ENCODE results near the gene NMNAT3.

NMNAT3 gene

DNA sequence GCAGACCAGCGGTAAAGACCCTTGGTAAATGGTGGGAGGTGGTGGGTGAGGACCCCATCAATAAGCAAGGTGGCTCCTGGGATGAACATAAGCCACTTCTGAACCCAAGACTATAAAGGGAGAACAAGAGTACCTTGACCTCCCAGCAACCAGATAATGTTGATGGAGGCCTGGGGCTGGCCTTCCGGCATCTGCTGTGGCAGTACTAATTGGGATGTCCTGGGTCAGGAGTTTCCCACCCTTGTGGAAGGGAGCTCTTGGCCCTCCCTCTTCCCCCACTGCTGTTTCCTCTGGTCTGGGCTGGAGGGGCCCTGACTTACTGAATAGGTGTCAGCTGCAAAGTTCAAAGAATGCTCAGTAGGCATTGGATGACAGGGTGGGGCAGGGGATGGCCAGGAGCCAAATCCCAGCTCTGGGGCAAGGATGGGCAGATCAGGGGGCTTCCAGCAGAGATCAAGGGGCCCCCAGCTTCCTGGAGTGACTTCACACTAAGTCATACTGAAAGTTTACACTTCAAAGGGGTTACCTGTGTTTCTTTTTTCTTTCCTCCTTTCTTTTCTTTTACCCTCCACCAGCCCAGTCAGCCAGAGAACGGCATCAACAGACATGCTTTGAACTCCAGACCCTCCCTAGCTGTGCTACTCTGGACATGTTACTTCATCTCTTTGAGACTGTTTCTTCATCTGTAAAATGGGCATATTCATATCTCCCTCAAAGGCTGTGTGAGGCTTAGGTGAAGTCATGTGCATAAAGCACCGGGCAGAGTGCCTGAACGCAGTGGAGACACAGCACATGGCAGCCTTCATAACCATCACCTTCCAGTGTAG is 139.8 kb downstream of the NMNAT3 start:
- DNase-seq: no peak

DNA sequence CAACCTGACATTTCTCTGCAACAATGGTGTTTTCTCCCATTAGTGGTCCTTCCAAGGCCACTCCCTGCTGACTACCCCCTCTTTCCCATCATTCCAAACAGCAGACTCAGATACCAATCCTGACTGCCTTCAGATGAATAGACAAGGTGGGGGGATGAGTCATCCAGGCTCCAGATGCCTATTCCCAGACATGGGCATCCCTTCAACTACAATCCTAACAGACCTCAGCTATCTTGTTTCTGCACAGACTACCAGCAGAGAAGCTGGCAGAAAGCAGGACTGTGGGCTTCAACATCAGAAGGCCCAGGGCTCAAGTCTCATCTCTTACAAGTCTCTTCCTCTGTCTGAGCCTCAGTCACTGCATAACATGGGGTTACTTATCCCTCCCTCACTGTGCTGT is 140.4 kb downstream of the NMNAT3 start:
- DNase-seq: no peak

DNA sequence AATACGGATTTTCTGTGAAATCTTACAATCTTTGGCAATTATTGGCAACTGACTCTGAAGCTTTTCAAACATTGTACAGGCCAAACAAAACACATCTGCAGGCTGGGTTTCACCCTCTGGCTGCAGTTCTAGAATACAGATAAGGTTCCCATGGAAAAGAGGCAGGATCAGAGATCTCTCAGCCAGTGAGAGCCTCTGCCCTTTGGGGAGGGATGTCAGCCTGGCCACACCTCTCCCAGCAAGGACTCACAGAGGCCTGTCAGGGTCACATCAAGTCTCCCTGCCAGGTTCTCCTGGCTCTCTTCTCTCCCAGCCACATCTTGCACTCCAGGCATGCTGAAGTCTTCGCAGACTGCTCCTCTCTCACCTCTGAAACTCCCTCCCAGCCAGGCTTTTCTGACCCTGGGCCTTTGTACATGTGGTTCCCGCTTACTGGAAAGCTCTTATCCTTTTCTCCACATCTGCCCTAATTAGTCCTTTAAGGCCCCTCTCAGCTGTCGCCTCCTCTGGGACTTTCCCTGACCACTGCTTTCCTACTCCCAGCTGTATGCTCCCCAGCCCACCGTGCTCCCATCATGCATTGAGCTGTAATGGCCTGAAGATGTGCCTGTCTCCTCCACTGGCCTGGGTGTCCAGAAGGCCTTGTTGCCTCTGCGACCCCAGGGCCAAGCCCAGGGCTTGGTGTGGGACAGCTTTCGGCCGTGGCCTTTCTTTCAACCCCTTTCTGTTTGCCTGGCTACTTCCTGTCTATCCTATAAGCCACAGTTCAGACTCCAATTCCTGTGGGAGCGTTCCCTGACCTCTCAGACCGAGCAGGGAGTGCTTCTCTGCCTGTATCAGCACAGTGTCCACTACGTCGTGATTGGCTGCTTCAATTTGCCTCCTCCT is 142.5 kb downstream of the NMNAT3 start:
- DNase-seq: no peak

DNA sequence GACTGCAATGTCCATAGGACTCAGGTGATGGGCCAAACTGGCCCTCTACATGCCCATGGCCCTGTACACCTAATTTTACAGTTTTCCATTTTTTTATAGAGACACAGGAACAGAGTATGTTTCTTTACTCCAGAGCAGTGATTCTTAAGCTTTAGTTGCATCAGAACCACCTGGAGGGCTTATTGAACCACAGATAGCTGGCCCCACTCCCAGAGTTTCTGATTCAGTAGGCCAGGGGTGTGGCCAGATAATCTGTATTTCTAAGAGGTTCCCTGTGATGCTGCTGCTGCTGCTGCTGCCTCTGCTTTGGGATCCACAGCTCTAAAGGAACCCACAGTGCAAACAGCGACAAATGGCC is 143.3 kb downstream of the NMNAT3 start:
- no peak for DNase-seq

DNA sequence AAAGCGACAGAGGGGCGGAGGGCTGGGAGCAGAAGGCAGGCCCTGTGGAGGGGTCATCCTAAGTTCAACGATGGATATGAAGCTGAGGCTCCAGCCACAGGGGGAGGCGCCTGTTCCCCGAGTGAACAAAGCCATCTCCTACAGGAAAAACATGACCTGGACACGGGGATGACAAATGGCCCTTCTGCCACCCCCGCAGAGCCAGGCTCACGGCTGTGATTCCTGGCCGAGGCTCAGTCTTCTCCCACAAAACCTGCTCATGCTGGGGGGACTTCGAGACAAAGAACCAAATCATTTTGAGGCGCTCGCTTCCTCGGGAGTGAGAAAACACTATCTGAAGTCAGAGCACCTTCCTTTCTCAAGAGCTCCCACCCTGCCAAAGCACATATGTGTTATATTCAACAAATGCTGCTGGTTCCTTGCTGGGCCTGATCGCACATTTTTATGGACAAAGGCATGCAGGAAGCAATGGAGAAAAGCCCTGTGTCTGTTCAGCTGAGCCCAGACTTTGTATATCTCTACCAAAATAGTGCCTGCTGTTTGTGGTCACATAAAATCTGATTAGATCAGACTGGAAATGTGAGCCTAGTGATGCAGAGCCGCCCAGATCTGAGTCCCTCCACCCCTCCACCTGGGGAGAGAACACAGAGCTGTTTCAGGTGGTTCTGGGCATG is 143.9 kb downstream of the NMNAT3 start:
- no peak for DNase-seq

DNA sequence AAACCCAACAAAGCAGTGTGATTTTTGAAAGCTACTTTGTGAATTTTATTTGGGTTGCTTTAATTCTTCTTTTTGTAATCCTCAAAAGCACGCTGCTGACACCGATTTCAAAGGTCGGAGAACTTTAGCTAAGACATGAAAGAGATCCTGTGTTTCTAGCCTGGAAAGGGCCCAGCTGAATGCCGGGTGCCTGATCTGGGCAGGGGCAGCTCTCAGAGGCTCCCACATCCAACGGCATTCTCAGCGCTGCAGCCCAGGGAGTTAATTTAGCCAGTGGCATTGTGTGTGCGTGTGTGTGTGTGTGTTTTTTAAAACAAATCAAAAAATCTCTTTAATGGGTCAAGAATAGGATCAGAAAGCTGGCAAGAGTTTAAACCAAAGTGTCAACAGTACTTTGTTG is 144.8 kb downstream of the NMNAT3 start:
- DNase-seq: no peak

DNA sequence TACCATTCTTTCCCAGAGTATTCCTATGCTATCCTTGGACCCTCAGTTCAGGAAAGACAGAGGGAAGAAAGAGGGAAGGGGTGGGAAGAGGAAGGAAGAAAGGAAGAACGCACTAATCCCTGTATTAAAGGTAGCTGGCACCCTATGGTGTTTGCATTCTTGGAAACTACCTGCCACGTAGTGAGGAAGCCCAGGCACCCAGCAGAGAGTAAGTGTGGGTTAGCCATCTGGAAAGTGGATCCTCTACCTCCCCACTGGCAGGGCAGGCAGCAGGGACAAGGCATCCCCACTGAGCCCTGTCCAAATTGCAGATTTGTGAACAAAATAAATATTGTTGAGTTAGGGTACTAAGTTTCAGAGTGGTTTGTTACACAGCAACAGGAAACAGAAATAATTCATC is 147.1 kb downstream of the NMNAT3 start:
- DNase-seq: no peak

DNA sequence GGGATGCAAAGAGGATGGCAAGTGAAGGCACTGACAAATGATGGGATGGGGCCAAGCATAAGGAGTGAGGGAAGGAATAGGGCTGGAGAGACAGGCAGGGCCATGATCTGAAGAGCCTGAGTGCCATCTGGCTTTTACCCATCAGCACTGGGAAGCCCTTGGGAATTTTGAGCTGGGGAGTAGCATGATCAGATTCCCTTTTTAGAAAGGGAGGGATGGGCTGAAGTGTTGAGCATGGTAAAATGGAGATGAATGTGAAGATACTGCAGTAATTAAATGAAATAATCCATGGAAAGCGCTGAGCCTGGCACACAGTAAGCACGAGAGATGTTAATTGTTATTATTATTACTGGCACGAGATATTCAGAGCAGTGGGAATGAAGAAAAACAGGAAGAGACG is 148.1 kb downstream of the NMNAT3 start:
- DNase-seq: no peak

DNA sequence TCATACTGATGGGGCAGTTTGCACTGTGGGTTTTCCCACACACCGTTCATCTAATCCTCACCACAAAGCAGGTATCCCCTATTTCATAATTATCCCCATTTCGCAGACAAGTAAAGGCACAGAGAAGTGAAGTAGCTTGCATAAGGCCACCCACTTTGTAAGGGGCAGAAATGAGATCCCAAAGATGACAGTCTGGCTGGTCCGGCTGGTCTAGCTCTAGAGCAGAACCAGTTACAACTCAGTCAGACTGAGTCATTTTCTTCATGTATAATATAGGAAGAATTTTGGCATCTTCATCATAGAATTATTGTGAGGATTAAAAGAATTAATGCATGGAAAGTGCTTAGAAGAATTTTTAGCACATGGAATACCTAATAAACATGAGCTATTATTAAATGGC is 148.8 kb downstream of the NMNAT3 start:
- DNase-seq: no peak

DNA sequence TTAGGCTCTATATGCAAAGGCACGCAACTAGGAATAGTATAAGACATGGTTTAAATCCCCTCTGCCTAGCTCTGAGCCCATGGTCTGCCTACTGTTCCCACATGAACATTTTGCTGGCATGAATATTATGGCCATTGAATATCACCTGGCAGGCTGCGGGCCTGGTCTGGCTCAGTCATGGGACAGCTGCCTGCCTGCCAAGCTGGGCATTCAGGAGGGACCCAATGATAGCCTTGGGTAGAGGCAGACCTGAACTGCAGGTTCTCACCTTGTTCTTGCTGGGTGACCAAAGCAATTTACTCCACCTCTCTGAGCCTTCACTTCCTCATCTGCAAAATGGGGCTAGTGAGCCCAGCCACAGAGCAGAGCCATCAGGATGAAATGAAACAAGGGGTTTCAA is 149.5 kb downstream of the NMNAT3 start:
- no peak for DNase-seq

DNA sequence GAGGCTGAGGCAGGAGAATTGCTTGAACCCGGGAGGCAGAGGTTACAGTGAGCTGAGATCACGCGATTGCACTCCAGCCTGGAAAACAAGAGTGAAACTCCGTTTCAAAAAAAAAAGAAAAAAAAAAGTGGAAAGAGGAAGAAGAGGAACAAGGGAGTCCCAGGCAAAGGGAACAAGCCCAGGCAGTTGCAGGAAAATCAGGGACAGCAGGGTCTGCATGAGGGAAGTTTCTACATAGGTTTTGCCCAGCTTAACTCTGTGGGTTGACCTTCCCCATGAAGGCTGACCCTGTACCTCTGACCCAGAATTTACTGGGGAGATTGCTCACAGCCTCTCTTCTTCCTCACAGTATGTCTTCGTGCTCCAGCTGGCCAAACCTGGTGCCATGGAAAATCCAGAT is 150.5 kb downstream of the NMNAT3 start:
- no peak for DNase-seq

DNA sequence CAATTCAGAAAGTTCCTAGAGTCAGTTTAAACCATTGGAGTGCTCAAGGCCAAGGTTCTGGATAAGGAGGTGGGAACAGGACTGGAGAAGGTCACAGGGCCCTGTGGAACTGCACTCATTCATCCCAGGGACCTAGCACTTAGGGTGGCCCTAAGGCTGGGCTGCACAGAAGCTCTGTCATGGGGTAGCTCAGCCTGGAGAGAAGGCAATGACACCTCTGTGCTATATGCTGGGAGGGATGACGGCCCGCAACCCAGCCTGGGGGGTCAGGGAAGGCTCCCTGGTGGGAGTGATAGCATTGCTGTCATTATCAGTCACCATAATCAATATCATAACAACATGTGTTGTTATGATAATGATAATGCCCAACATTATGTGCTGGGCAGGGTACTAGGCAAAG is 151.6 kb downstream of the NMNAT3 start:
- no peak for DNase-seq

DNA sequence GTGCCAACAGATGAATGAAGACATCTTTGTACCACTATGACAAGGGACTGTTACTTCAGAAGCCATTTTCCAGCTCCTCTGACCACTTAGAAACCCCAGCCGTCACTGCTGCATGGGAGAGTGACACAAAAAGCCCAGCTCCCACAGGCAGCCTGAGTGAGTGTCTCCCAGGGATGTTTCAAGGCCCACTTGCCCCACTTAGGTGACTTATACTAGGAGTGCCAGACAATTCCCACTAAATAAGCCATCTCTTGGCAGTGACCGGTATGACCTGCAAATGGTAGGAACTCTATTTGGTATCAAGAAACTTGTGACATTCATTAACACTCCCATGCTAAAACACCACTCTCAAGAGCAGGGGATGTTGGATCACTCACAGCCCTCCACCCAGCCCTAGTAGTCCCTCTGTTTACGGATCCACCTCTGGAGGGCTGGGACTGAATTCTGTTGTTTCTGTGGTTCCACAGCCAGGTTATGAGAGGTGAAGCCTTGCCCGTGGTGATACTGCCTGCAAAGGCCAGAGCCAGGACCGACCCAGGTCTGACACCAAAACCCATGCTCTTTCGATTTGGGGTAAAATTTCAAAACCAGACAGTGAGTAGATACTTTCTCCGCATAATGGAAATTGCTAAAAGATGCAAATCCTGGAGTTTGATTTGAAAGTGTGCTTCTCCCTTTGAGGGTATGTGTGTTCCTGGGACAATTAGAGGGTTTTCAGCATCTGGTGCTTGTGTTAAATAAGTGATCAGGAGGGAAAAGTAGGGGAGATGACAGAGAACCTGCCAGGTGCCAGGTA is 152.7 kb downstream of the NMNAT3 start:
- DNase-seq: no peak

DNA sequence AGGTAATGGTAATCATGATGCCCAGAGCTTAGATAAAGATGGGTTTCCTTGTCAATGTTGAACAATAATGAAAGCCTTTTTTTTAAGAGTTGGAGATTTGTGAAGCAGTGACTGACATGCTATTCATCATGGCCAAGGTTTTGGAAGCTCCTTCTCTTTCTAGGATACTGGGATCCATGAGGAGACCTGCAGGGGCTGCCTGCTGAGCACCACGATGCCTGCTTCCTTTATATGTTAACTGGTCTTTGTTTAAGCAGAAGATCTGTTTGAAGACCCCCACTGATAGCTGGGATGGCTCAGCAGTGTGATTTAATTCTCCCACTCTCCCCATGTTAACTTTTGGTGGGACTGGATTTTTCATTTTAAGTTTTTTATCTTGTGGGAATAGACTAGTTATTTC is 154.1 kb downstream of the NMNAT3 start:
- no peak for DNase-seq

DNA sequence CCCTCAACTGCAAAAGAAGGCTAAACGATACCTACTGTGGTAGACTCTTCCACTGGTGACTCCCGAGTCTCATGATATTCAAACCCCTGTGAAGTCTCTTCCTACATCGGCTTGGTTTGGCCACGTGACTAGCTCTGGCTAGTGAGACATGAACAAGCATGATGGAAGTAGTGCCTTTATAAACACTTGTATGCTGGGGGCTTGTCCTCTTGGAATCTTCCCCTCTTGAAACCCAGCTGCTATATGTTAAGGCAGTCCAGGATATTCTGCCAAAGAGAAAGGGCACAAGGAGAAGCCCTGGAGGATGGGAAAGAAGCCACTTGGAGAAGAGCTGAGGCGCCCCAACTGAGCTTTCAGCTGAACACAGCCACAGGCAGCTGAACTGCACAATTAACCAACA is 154.6 kb downstream of the NMNAT3 start:
- no peak for DNase-seq

DNA sequence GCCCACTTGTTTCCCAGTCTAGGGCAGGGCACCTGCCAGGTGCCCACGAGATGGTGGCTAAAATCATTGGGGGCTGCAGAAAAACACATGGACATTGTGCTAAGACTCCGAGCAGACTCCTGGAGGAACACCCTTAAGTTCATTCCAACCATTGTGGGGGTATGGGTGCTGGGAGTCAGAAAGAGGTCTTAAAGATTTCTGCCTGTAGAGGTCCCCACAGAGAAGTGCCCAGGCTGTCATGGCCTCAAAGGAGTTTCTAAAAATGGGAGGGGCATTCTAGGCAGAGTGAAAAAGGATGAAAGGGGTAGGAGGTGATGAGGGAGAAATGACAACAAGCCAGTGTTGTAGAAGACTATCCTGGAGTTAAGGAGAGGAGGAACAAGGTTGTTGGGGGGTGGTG is 155.4 kb downstream of the NMNAT3 start:
- no peak for DNase-seq

DNA sequence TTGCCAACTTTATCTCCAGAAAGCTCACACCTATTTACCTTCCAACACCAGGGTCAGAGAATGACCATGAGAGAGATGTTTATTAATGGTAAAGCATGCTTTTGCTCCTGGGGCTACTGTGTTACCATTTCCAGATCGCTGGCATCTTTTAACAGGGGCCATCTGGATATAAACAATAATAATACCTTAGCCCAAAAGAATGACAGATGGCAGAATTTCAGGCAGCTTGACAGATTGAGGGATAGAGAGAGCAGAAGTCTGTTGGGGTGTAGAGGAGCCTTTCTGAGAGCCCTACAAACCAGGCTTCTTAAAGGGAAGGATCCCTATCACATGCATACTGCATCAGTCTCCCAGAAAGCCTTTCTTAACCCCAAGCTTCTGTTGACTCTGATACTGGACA is 156.0 kb downstream of the NMNAT3 start:
- DNase-seq: no peak

DNA sequence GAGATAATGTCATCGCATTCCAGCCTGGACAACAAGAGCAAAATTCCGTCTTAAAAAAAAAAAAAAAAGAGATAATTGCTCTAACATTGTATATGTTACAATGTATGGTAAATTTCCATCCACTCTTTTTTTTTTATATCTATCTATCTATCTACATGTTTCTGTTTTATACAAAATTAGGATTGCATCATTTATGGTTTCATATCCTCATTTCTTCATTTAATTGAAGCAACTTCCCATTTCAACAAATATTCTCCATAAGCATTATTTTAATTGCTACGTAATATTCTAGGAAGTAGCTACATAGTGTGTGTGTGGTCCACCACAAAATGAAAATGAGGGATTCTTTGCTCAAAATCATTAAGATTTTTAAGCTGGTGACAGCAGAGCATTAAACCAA is 156.6 kb downstream of the NMNAT3 start:
- no peak for DNase-seq

DNA sequence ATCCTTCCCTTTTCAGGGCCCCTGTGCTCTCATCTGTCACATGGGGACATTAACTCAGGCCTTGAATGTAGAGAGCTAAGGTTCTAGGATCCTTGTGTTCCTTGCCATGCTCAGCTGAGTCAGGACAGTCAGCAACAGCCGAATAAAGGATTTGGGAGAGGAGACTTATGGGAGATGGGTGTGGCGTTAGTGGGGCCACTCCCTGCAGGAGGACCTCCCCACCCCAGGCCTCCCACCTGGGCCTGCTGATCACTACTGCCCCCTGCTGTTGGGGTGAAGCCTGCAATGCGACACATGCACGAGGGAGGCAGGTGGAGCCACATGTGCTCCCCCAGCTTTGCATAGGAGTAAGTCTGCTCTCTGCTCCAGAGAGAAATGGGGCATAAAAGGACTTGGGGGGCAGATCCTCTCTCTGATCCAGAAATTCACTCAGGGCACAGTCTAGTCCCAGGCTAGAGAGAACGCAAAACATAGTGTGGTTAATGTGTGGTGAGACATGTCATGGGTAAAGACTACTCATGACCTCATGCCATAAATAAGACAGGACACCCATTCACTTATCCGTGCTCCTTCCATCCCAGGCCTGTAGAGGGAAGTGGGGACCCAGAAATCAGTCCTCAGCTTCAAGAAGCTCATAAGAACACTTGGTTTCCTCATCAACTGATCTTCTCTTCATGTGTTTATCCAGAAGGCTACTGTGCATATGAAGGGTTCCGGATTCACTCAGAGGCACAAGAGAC is 157.6 kb downstream of the NMNAT3 start:
- DNase-seq: no peak

DNA sequence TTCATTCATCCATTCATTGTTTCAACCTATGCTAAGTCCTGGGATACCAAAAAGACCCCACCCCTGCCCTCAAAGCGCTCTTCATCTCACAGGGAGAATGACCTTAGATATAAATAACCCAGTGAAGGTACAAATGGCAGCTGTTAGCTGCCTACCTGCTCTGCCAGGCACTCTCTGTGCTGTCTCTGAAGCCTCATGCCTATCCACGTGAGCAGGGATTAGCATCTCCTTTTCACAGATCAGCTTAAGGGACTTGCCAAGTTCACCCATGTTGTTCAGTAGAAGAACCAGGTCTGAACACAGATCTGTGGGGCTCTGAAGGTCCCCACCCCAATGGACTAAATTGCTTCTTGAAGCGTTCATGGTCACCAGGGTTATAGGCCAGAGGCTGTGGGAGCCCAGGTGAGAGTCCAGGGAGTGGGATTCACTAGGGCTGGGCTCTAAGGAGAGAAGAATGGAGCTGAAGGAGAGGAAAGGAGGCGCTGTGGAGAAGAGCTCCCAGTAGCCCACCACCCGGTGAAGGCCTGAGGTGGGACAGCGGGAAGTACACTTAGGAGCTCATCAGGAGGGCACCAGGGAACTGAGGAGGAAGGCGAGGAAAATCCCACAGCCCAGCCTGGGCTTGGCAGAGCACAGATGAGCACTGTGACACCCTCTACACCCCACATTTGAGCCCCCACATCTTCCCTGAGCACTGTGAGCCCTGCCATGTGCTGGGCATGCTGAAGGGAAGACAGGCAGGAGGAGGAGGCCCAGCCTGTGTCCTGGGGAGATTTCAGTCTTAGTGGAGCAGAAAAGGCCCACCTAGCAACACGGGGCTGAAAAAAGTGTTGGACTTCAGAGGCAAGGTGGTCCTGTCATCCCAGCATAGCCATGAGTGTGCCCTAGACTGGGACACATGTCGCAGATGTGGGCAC is 158.6 kb downstream of the NMNAT3 start:
- no peak for DNase-seq

DNA sequence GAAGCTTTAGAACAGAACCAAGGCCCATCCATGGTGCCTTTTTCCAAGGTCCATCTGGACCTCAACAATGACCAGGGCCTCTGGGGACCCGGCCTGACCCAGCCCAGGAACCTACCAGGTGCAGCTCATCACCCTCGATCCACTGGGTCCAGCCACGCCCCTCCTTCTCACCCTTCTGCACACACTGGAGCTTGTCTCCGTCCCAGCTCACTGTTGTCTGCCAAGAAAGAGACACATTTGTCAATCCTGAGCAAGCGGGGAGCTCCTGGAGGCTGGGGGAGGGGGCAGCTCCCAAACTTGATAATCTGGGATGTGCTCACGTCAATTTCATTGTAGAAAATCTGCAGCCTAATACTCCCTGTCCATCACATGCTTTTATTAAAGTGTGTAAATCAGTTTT is 159.5 kb downstream of the NMNAT3 start:
- DNase-seq: no peak
